Kidney epithelial cell (primary cell): ENCODE results near the gene SORCS2. TPM values are rescaled to one million over a fixed set of nuclear protein-coding genes. Genes with fewer than 3 reads are reported as not detected.

ENCODE experiments used
- DNase-seq: peaks from one replicate; pipeline ENCODE4 v3.0.0-alpha.2; 2010; ENCODE audit warnings: low read depth
- H3K27me3 ChIP-seq: 2 replicates; pipeline ENCODE4 v1.6.0; 2011; ENCODE audit warnings: low read length; ENCODE audit not compliant: control insufficient read depth, insufficient read depth
- H3K36me3 ChIP-seq: 2 replicates; pipeline ENCODE4 v1.5.1; 2011; ENCODE audit warnings: low read length; ENCODE audit not compliant: control insufficient read depth, insufficient read depth
- H3K4me3 ChIP-seq: 2 replicates; pipeline ENCODE4 v1.5.1; 2011; ENCODE audit warnings: low read depth, mild to moderate bottlenecking, control low read depth, low read length
- total RNA-seq: library from RNA; depleted of rRNA; stranded (reverse); fragments of >200 nt; gene quantifications from 2 replicates; pipeline ENCODE4 v1.2.3, GENCODE V29; 2015
- TF ChIP-seq, protein P1 (sequence below): IDR thresholded peaks from 2 replicates; pipeline ENCODE4 v1.5.1; 2011; ENCODE audit warnings: mild to moderate bottlenecking, moderate library complexity, low read length, control low read depth, inconsistent platforms; ENCODE audit not compliant: insufficient read depth, poor library complexity, severe bottlenecking

The SORCS2 gene
- total RNA-seq, 1 donor from 2014 or later, result 1.4 TPM

DNA sequence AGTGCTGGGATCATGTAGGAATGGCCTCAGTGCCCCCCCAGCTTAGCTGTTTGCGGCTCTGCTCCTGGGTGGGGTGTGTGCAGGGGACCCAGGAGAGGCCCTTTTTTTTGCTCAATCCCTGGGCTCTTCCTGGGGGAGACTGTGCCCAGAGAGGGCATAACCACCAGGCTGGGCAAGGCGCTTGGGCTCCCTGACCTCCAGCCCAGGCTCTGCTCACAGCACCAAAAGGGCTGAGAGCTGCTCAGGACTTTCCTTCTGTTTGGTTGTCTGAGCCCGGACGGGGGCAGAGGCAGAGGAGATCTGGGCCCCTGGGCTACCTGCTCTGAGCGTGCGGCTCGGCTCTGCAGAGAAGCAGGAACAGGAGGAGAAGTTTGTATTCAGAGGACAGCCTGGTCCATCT, 177.7 kb downstream of the SORCS2 start:
- TF ChIP-seq, protein P1, sequence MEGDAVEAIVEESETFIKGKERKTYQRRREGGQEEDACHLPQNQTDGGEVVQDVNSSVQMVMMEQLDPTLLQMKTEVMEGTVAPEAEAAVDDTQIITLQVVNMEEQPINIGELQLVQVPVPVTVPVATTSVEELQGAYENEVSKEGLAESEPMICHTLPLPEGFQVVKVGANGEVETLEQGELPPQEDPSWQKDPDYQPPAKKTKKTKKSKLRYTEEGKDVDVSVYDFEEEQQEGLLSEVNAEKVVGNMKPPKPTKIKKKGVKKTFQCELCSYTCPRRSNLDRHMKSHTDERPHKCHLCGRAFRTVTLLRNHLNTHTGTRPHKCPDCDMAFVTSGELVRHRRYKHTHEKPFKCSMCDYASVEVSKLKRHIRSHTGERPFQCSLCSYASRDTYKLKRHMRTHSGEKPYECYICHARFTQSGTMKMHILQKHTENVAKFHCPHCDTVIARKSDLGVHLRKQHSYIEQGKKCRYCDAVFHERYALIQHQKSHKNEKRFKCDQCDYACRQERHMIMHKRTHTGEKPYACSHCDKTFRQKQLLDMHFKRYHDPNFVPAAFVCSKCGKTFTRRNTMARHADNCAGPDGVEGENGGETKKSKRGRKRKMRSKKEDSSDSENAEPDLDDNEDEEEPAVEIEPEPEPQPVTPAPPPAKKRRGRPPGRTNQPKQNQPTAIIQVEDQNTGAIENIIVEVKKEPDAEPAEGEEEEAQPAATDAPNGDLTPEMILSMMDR, result no peak
- no peak overlapping the region for H3K4me3 ChIP-seq
- H3K27me3 ChIP-seq, result peaks cover 22% of the 10 kb centered on the region
- H3K36me3 ChIP-seq, result no peaks in the 10 kb centered on the region
- DNase-seq, result no peak

DNA sequence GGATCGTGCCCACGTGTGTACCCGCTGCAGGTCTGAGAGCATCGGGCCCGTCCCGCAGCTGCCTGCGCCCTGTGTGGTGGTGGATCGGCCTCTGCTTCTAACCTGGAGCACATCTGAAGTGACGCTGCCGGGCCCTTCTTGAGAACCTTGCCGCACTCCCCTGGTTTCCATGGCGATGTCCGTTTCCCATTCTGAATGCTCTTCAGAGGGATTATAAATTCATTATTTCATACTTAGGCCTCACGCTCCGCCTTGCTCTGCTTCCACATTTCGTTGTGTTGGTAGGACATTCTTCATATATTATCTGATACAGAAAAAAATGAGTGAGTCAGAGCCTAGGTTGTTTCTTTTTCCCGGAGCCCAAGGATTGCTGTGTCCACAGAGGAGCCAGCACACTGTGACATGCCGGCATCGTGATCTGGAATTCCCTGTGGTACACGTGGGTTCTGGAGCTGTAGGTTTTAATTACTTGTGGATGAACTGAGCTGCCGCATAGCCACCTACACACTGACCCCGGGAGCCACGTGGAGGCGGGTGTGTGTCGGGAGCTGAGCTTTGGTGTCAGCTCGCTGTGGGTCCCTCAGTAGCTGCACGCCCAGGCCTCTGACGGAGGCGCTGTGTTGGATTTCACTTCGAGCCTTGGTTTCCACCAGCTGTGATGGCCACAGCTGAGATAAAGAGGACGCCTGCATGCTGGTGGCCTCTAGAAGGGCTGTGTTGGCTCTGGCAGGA, 179.0 kb downstream of the SORCS2 start:
- DNase-seq, result no peak
- no peak overlapping the region for H3K4me3 ChIP-seq
- H3K36me3 ChIP-seq, result no peaks in the 10 kb centered on the region
- H3K27me3 ChIP-seq, result peaks cover 9% of the 10 kb centered on the region
- TF ChIP-seq, protein P1, result no peak

DNA sequence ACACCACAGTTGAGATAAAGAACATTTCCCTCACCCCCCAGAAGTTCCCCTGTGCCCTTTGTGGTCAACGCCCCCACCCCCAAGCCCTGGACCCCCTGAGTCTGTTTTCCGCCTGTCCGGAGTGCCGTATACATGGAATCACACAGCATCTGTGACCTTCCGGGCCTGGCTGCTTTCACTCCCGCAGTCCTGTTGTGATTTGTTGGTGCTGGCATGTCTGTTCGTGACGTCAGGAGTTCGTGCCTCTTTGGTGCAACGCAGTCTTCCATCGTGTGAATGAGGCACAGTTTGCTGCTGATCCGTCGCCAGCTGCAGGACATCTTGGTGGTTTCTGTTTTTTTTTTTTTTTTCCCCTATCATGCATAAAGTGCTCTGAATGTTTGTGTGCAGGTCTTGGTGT, 180.3 kb downstream of the SORCS2 start:
- no peak for DNase-seq

DNA sequence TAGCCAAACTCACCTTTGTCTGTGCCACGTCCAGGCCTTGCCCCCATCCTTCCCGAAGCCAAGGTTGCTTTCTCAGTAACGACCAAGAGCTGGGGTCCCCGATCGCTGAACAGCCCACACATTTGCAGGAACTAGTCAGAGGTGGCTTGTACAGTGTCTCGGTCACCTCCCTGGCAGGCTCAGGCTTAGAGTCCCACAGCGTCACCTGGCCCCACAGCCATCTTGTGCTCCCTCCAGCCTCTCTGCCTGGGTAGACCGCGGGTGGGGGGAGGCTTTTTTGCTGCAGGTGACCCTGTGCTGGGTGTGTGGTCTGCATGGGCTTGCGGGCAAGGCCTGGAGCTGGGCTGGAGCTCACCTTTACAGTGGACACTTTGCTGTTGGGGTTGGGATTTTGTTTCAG, 182.2 kb downstream of the SORCS2 start:
- H3K27me3 ChIP-seq, result peaks cover 3% of the 10 kb centered on the region
- DNase-seq, result no peak
- no peak overlapping the region for H3K4me3 ChIP-seq
- H3K36me3 ChIP-seq, result no peaks in the 10 kb centered on the region
- TF ChIP-seq, protein P1, result no peak

More for the DNA sequence above, 180.3 kb downstream of the SORCS2 start:
- Histone ChIP-seq H3K4me3 (no peak overlapping the region), H3K27me3 (peaks cover 3% of the 10 kb centered on the region), H3K36me3 (no peaks in the 10 kb centered on the region)
- TF ChIP-seq, protein P1, result no peak

DNA sequence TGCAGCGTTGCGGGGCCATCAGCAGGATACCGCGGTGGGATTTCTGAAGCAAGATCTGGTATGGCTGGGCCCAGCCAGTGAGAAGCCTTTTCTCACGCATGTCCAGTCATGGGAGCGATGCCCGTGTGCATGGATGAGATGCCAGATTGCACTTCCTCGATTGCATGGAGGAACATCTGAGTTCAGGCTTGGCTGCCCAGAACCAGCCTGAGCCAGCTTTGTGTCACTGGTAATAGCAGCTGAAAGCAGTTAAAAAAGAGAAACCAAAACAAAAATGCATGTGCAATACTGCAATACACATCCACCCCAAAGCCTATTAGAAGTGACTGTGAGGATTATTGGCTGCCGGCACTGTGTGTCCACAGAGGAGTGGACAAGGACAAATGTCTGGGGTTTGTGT, 183.1 kb downstream of the SORCS2 start:
- Histone ChIP-seq H3K27me3 (no peaks in the 10 kb centered on the region), H3K4me3 (no peak overlapping the region), H3K36me3 (no peaks in the 10 kb centered on the region)
- TF ChIP-seq, protein P1, result no peak
- no peak for DNase-seq
